Stimulated activated CD4-positive, alpha-beta T cell treated with anti-CD3 and anti-CD28 coated beads, Interleukin-4, amount 100 ng/mL, for 4 hours (primary cell): ENCODE results near the gene RPS18.
A peak's percentile ranks its signal among the peaks of the same experiment; 100 is the strongest.

ENCODE experiments used
- DNase-seq, 2 experiments: peaks; one replicate each; pipeline ENCODE4 v3.0.0-alpha.2; 2020

The RPS18 gene

DNA sequence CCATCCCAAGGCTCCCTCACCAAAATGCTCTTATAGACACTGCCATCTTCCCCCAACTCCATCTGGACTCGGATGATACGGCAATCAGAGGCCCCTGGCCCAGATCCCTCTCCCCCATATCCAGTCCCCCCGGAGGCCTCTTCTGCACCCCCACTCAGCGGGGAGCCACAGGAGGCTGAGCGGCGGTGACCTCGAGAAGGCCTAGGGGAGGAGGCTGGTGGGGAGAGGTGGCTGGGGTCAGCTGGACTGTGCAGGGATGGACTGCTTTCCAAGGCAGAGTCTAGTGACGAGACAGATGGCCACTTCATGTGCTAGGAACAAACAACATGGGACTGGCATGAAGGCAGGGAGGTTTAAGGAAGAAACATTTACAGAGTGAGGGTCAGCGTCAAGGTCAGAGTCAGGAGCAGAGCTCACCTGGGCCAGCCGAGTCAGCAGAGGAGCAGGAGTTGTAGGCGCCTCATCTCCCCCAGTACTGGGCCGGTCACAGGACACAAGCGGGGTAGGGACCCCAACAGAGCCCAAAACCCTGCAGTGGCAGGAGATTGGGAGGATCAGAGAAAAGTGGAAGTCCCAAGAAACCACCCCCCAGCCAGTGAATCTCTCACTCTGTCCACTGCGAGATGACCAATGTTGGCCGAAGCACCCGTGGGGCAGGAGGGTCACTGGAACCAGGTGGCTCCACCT lies 21.3 kb downstream of the RPS18 start:
- no peak for DNase-seq

DNA sequence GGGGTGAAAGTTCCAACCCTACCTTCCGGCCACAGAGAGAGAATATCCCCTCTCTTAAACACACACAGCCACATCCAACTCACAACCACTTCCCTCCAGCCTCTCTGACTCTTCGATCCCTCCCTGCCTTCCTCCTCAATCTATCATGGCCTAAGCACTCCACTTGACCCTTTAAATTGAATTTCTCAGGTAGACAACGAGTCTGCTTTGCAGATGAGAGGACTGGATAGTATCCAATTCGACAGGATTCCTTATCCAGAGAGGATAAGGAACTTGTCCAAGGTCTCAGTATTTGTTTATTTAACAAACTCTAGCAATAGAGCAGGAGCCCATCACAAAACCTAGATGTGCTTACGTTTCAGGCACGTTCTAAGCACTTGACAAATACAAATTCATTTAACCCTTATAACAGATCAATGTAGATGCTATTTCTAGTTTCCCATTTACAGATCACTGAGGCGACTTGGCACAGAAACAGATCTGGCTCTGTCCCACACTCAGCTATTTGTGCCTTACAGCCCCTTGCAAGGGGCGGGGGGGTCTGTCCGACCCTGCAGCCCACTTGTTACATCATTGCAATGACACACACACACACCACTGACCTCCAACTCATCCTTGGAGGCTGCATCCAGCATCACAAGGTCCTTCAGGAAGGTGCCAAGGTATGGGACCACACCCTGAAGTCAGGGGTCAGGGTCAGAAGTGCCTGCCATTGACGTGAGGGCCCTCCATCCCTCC lies 22.4 kb downstream of the RPS18 start:
- no peak for DNase-seq

DNA sequence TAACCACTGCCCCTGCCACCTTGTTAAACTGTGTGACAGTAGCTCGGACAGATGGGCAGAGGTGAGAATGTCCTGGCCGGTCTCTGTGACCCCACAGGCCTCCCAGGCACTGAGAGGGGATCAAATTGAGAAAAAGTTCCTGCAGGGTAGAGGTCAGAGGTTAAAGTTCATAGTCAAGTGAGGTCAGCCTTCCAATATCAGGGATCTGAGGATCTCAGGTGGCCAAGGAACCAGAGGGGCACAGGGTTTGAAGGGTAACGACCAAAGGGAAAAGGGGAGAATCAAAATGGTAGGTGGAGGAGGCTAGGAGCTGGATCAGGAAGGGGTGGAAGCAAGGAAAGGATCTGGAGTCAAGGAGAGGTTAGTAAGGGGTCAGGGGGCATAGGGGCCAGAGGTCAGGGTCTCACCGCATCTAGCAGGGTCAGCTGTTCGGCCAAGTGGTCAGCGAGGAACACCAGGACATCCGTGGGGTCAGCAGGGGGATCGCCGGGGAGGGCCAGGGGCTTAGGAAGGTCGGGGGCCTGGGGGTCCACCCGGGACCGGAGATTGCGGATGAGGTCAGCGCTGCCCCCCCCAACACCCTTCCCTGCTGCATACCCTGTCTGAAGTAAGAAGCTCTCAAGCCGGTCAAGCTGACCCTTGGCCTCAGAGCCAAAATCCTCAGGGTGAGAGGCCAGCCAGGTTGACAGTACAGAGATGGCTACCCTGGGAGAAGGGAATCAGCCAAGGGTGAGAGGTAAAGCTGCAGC lies 23.9 kb downstream of the RPS18 start:
- DNase-seq = no peak

DNA sequence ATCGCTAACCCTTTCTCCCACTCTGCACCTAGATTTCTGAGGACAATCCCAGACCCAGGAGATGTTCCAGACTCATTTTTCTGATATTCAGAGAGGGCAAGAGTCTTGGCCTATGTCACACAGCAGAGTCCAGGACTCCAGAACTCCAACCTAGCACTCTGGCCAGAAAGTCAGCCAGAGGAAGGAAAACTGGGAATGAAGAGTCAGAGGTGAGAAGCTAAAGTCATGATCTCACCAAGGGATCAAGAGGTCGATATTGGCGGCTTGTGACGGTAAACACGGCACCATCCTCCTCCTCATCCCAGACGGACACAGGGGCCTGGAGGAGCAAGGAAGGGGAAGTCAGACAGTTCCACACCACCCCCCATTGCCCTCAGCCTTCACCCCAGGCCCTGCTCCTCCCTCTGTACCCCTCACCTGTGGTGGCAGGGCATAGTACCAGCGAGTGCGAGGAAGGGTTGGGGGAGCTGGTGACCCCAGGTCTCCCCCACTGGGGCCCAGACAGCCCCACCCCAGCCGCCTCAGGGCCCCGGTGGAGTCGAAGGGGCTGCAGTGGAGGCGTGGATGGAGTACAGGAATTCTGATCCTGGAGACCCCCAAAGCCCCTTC lies 25.0 kb downstream of the RPS18 start:
- DNase-seq = no peak

DNA sequence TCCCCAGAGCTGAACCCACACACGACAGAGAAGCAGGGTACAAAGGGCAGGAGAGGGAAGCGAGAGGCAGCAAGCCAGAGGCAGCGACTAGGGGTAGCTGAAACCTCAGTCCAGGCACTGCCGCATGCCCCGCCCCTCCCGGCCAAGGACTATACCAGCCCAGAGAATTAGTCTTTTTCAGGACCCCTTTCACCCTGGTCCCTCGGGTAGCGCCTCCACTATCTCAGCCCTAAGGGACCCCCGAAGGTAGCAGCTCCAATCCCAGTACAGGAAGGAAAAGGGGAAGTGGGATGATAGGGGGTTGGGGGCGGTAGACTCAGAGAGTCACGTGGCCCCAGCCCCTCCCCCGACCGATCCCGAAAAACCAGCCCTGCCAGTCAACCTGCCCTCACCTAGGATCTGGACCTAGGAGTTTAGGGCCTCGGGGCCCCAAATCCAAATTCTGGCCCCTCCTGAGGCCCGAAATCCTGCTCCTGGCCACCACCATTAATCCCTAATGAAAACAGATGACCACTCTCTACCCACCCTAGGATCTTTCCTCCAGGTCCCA lies 25.6 kb downstream of the RPS18 start:
- DNase-seq = no peak

DNA sequence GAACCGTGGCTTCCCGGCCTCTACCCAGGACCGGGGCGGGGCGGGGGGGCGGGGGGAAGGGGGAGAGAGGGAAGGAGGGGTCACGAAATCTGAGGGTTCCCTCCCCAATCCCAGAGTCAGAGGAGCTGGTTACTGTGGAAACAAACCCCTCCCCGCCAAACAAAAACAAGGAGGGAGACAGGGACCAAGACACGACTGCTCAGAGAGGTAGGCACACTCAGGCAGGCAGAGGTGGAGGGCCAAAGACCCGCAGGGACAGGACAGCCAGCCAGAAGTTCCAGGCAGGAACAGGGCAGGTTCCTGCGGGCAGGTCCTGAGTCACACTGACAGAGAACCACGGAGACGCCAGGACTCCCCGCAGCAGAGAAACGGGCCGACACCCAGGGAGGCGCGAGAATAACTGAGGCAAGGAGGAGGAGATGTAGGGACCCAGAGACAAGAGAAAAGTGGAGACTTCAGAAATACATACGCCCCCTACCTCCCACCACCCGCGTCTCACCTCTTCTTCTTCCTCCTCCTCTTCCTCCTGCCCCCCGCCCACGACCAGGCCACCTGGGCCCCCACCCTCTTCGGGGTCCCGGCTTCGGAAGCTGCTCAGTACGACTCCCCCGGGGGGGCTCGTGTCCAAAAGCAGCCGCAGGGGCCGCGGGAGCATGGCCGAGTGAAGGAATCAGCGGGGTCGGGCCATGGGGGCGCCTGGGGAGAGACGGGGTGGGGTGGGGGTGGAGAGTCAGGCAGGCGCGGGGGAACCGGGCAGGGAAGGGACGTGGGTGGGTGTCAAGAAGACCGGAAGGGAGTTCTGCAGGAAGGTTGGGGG lies 26.3 kb downstream of the RPS18 start:
- DNase-seq = peak in 1 of 2 experiments; percentile 49

DNA sequence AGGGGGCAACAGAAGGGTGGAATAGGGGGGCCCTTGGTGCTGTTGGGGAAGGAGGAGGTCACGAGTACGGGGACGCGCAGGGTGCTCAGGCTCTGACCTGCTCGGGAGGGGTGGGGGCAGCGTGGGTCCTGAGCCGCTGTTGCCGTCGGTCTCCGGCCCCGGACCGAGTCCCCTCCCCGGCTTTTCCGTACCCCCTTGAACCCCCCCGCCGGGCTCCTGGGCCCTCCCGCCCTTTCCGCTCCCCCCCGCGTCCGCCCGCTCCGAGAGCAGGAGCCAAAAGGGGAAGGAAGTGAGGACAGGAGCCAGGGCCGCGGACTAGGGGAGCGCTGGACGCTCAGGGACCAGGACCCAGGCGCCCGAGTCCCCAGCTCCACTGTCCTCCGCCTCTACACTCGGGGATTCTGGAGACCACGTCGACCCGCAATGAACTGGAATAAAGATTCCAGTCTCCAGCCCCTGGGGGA lies 26.9 kb downstream of the RPS18 start, which contains the start of gene RGL2:
Gene RGL2, minus strand, starts transcription at position 170 of the 464 bp plus-strand sequence. CDS start 332 bp downstream, outside the sequence.
- DNase-seq = peak; percentile 57 to 58

DNA sequence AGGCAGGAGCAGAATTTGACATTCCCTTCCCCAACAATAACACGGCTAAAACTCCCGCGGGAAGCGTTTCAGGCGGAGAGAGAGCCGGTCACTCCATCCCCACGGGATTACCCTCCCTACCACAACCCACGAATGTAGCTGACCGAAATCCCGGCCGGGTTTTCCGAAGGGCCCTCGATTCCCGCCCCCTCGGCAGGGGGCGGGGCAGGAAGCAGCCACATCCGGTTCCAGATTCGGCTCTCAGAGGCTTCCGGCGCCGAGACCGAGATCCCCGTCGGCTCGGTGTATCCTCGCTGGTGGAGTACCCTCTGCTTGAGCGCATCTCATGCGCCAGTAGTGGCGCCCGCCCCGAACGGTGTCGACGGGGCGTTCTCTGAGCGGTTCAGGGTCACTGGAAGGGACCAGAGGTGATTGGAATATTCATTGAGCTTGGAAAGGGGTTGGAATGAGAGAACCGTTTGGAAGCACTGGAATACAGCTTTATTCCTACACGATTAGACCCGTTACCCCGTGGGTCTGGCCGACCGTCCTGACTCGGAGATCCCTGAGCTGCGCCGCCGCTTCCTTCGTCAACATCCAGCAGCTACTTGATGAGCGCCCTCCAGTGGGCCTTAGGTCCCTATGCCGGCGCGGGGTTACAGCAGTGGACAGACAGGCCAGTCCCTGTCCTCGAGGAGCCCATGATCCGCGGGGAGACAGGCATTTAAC lies 27.5 kb downstream of the RPS18 start:
- DNase-seq = peak; percentile 91 to 92

DNA sequence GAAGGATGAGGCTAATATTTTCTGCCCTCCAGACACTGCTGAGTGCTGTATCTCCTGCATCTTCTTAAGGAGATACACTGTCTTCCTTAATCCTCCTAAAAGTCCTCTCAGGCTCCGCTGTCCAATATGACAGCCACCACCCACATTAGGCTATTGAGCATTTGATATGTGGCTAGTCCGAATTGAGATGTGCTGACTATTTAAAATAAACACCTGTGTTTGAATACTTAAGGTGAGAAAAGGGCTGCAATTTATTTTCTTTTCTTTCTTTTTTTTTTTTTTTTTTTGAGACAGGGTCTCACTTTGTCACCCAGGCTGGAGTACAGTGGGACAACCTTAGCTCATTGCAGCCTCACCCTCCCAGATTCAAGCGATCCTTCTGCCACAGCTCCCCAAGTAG lies 30.0 kb downstream of the RPS18 start:
- no peak for DNase-seq

DNA sequence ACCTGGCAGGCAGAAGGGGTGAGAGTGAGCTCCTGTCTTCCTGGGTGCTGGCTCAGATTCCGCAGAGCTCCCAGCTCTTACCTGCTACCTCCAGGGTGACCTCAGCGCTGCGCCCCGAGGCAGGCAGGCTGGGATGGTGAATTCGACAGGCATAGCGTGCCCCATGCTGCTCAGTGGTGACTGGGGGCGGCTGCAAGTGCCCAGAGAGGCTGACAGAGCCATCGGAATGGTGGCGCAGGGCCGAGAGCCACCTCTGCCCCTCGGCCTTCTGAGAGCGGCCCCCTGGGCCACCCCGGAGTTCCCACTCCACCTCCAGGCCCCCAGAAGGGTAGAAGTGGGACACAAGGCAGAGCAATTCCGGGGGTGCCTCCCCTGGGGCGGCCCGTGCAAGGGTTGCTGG lies 32.3 kb downstream of the RPS18 start:
- no peak for DNase-seq

DNA sequence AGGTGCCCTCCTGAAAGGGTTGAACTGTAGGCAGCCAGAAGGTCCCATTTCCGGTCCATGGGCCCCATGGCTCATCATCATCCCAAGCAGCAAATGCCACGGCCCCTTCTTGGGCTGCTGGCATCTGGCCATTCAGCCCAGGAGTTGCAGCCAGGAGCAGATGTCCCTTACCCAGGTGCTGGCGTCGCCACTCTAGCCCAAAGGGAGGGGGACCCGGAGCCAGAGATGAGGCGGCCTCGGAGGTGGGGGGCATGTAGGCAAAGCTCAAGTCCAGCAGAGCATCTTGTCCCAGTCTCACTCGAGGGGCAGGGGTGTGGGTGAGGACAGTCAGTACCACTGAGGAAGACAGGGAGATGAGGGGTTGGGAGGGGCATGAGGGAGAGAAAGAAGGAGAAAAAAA lies 33.2 kb downstream of the RPS18 start:
- DNase-seq = no peak

DNA sequence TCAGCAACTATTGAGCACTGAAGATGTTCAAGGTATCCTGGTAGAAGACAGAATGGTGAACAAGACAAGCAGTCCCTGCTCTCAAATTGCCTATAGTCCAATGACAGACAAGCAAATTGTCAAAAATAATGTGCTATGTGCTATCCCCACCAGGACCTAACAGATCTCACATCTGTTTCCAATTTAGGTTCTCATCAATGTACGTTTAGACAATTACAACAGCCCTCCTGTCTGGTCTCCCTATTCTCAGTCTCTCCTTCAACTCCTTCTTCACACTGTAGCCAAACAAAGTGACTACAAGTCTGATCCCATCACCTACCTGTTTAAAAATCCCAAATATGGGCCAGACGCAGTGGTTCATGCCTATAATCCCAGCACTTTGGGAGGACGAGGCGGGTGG lies 34.5 kb downstream of the RPS18 start:
- no peak for DNase-seq

DNA sequence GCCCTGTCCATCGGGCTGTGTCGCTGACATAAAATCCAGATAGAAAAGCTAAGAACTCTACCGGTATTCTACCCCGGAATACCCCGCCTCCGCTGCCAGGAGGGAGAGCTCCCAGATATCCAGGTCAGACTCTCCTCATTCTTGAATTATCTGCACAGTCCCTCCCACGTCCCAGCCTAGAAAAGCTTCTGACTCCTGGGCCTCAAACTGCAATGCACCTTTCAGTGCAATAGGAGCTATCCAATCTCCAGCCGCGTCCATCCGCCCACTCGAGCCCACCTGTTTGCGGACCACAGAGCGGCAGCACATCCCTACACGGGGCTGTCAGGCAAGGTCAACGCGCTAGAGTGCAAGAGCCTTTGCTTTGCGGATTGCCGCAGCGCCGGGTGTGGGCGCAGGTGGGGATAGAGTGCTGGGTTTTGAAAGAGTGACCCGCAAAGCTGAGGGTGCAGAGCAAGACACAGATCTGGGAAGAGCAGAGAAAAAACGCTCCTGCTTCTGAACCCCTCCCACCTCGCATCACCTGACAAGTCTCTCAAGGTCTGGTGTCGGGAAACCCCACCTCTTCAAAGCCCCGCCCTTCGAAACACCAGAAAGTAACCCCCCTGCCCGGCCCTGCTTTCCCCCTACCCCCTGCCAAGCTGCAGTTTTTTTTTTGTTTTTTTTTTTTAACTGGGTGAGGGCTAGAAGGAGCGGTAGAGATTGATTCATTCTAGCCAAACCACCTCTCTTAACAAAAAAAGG lies 40.7 kb downstream of the RPS18 start:
- peak; percentile 75 to 88 for DNase-seq

DNA sequence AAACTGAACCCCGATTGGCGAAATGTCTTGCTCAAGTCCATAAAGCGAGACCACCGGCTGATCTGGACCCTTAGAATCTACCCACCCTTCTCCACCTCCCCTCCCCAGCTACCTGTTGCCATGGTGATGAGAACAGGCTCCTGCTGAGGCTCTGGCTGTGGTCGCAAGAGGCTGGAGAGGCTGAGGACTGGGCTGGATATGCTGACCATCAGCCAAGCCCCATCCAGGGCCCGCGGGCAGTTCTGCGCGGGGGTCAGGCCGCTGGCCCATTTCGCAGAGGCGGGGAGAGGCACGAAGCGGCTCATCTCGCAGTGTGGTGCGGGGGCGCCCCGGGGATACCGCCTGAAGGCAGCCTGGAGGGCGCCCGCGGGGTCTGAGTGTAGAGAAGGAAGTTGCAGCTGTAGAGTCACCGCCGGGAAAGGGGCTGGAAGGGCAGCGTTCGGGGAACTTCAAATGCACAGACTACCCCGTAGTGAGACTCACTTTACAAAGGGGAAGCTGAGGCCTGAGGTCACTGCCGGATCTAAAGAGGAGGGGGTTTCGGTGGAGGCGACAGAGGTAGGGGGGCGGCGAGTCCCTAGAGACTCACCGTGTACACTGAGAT lies 41.3 kb downstream of the RPS18 start:
- DNase-seq = peak; percentile 51 to 59

DNA sequence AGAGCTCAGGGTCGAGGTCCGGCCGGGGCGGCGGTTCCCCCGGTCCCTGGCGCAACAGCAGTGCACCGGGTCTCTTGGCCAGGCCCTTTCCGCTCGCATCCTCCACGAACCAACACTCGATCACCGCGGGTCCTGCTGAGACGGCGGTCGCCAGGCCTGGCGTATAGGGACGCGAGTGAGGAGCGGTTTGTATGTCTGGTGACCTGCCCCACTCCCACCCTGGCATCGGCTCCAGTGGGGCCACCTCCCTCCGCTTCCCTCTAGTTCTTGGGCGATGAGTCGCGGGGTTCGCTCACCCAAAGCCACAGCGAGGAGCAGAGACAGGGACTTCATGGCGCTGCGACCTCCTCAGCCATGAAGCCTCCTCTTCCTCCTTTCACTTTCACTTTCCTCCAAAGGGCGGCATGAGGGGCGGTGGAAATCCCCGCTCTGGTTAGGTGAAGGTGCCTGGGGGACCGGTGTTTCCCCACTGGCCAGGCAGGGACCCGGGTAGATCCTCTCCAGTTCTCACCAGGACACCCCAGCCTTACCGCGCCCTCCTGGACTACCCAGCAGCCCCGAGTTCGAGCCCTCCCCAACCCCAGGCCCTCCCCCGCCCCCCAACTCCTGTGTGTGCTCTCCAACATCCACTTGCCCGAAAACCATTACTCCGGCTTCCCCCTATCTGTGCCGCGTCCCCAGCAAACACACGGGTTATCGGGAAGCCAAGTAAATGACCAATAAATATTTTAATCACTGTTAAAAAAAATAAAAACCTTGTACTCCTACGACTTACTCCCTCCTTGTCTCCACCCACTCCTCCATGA lies 42.0 kb downstream of the RPS18 start, which contains the start of gene TAPBP:
Gene TAPBP, minus strand, starts transcription at position 370 of the 806 bp plus-strand sequence. Its CDS starts 37 bp downstream, at position 333.
- peak; percentile 75 to 90 for DNase-seq

DNA sequence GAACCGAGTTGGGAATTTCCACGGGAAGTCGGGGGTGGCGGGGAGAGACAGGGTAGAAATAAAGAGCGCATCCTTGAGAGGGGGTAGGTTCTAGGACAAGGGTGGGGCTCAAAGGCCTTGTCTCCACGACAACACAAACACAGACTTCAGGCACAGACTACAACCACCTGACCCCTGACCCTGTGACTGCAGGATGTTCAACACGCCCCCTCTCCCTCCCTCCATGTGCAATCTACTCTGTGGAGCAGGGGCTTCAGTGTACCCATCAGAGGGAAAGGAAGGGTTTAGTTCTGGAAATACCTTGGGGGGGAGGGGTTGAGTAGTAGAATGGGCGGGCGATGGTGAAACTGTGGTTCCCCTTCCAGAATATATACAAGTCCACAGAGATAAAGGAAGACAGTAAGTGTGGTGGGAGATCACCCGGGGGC lies 42.7 kb downstream of the RPS18 start:
- DNase-seq = peak; percentile 51 to 78

DNA sequence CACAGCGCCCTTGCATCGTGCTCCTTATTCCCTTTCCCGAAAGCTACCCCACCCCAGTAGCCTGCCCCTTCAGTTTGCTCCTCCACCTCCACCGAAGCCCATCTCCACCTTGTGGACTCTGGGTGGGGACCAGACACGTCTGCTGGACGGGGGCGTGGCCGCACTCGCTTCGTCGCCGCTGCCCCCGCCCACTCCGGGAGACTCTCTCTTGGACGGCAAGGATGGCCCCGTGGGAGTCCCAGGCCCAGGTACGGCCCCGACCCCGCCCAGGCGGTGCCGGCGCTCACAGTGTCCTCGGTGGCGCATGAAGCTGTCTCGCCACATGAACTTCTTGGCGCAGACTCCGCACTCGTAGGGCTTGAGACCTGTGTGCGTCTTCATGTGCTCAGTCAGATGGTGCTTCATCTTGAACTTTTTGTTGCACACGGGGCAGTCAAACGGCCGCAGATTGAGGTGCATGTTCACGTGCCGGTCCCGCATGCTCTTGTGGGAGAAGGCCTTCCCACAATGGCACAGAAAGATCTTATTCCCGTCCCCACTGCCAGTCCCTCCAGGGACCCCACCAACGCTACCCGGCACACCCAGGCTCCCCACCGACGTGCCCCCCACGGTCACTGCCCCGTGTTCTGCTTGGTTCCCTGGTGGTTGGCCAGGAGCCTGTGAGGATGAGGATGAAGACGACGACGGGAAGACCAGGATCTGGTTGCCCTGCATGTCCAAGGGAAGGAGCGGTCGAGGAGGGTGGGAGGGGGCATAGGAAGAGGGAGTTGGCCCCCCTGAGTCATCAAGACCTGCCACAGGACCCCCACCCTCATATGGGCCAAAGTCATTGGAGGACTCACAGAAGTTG lies 43.3 kb downstream of the RPS18 start:
- DNase-seq = no peak
